NCI-H748 (cell line): ENCODE results near the gene CPM.

ENCODE experiments used
- DNase-seq: peaks from one replicate; lab custom pipeline; 2025; ENCODE audit not compliant: unreplicated experiment; lab: John Stamatoyannopoulos, UW

CPM gene

GRCh38 chr12:68908076-68908475 lies 24.9 kb downstream of the CPM start:
- DNase-seq = no peak

DNA sequence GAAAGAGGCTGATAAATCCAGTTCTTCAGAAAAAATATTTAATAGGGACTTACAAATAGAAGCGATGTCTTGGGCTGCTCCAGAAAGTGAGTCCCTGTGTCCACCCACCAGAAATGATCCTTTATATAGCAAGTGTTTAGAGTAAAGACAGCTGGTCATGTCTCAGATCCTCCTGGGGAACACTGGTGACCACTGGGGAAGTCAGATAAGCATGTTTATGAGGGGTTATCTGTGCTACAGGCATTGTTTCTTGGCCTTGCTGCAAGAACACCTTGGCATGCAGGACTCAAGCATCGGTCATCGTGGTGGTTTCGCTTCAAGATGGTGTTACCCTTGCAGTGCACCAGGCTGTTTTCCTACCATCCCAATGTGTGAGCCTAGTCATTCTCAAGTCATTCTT lies 27.2 kb downstream of the CPM start:
- no peak for DNase-seq

DNA sequence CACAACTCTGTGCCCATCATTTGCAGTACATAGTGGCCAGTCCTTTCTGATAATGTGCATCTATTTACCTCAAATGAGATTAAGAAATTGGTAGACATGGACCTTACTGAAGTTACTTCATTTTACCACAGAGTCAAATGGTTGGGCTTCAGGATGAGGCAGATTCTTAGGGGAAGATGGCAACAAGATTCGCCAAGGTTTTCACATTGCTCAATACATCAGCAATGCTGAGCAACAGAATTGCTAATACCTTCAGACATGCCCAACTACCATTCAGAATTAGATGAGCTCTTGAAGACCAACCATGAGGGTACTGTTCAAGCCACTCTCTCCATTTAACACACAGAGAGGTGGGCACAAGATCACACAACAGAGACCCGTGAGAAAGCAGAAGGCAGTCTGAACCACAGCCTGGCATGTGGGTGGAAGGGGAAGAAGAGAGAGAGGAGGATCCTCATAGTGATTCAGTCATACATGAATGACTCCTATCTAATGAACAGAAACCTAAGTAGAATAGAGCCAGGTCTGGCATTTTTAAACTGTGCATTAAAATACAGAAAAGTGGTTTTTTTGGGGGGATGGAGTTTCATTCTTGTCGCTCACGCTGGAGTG lies 28.5 kb downstream of the CPM start:
- no peak for DNase-seq

GRCh38 chr12:68903511-68903910 lies 29.5 kb downstream of the CPM start:
- no peak for DNase-seq

DNA sequence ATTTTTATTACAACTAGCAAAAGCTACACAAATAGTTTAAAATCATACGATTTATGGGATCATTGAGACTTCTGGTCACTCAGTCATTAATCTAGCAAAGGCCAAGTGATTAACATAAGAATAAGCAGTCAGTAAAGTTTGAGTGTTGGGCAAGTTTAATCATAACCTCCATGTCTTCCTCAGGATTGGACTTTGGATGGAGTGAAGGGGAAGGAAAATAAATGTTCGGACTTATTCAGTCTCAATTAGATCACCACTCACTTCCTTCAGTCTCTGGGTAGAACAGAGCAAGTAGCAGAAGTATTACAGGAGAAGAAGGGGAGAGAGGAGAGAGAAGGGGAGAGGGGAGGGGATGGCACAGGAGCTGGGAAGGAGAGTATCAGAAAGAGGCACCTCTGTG lies 31.4 kb downstream of the CPM start:
- no peak for DNase-seq

DNA sequence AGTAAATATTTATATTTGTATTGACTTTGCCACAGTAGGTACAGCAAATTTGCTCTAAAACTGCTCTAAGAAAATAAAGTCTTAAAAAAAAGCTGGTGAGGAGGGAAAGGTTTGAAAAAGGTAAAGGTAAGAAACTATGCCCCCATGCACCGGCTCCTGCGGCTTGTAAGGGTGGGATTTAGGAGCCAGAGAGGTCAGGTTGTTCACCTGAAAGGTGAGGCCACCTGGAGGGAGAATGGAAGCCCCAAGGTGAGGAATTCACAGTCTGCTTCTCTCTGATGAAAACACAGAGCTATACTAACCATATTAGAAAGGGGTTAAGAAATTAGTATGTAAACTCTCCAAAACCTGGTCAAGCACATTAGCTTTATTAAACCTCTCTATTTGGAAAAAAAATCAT lies 31.8 kb downstream of the CPM start:
- no peak for DNase-seq

- no peak for DNase-seq
These were observed 32.7 kb downstream of the CPM start for GRCh38 chr12:68900241-68900640.

DNA sequence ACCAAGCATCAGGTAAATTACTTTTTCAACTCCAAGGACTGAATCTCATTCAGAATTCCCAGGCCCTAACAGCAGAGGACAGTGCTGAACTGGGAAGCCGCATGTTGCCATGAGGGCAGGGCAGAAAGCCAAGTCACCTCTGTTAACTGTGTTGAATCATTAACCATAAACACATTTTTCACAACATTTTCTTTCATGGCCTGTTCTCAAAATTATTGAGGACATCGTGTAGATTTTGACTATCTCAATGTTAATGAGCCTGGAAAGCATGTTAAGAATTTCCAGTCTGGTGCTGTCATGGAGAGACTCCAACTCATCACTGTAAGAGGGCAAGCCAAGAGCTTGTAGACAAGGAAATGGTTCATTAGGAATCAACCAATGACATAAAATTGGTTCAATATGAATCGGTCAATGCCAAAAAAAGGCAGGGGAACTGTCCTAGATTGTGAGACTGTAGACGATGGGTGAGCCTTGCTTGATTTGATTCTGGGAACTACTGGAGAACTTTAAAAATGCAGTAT lies 33.7 kb downstream of the CPM start:
- DNase-seq = no peak

DNA sequence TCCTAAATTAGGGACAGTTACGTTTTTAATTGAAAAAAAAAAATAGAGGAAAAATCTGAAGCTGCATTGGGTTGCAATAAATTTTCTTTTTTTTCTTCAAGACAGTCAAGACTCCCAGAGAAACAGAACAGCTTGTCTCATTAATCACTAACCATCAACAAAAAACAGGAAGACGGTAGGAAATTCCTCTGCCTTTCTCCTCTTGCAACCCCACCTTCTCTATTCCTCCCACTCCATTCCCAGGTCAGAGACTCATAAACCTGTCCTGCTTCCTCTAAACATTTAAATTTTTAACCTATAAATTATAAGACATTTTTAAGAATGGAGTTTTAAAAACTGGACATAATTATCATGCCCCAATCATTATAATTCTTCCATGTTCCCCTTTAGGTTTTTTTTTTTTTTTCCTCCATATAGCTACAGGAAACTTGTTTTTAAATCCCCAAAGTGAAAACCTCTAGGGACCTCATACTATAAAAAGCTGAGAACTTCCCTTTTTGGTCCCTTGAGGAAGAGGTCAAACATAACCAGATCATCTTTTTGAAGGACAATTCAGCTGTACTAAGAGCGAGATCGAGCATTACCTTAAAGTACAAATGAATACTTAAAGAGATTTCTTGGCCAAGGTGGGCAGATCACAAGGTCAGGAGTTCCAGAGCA lies 36.0 kb downstream of the CPM start:
- no peak for DNase-seq

DNA sequence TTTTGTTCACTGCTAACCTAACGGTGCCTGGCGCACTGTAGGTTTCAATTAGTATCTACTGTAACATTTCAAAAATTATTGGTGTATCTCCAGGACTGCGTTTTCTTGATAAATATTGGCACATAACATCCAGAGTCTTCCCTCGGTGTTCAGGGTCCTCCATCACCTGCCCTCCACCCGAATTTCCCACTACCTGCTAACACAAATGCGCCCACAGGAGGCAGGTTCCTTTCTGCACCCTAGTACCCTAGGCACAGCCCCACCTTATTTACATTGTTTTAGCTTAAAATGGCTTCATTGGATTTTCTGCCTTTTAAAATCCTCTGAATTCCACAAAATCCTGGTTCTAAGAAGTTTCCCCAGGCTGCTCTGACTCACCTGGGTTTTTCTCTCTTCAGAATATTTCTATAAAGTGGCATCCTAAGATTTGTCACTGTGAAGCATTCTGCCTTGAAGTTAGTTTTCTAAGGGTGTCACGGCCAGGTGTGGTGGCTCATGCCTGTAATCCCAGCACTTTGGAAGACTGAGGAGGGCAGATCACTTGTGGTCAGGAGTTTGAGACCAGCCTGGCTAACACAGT lies 38.6 kb downstream of the CPM start:
- DNase-seq = no peak

- no peak for DNase-seq
These were observed 39.2 kb downstream of the CPM start for GRCh38 chr12:68893741-68894140.

- no peak for DNase-seq
These were observed 39.8 kb downstream of the CPM start for GRCh38 chr12:68893201-68893600.

DNA sequence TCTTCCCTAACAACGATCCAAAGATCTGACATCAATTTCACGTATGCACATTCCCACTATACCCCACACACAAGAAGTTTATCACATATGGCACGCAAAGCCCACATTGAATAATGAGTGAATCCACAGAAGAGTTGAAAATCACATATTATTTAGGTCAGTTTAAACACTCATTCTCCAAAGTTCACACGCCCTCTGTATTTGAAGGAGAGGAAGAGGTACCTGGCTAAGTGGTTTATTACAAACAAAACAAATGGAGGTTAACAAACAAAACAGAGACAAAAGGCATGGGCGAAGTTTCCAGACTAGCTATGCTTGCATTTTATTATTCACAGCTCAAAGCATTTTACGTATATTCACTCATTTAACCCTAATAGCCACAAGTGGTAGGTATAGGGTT lies 41.8 kb downstream of the CPM start:
- no peak for DNase-seq

DNA sequence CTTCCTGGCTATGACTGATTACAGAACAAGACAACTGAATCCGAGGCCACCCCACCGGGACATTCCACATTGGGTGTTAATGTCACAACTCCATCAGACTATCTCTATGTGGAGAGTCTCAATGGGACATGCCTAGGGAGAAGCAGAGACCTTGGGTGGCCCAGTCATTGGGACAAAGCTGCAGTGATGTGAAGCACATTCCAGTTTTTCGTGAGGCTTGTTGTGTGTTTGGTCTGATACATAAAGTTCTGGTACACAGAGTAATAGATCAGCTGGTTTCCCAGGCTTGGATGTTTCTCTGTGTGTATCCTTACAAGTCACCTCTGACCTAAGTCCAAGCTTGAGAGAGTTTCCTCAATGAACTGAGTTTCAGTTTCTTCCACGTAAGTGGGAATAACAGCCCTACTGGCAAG lies 42.3 kb downstream of the CPM start:
- DNase-seq = no peak

DNA sequence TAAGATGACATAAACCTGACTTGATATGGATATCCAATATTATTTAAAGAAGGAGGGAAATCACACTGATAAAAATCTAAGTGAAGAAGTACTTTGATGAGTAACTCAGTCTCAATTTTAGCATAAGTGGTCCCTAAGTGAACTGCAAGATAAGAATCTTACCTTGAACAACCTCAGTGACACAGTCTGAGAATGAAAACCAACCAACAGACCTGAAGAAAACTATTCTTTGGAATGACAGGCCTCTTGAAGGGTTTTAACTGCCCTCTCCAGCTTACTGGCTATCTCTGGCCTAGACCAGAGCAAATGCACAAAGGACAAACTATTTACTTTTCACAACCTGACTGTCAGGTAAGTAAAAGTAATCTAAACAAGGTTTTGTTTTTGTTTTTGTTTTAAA lies 44.7 kb downstream of the CPM start:
- no peak for DNase-seq

- no peak for DNase-seq
These were observed 45.3 kb downstream of the CPM start for GRCh38 chr12:68887641-68888040.

DNA sequence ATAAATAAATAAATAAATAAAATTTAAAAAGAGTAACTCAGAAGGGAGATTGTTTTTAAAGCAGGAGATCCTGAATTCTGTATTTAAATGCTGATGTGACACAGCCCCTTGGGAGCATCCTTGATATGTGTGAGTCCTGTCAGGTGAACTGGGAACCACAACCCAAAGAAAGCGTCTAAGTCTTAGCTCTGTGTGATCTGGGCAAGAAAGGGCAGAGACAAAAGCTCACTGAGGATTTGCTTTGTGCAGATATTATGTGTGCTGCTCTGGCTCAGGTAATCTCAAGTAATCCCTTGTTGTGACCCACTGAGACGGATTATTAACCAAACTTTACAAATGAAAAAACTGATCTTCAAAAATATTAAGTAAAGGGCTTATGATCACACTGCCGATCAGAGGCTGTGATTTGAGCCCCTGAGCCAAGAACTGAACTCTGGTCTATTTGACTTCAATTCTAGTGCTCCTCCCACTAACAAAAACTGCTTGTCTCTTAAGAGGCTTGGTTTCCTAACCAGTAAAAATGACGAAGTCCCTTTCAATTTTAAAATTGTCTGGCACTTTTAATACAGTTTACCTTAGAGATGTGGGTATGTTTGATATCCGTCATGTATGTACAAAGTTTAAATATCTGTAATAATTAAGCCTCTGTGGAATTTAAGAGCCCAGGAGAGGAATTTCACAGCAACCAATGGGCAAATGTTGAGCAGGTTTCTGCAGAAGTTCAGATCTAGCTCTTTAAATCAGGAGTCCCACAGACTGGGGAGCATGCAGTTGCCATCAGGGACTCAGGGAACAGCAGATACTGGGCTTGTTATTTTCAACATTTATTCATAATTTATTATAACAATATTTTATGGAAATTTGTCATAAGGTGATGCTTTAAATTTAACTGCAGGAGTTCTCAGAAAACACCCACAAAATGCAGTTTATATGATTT lies 46.1 kb downstream of the CPM start:
- no peak for DNase-seq

- no peak for DNase-seq
These were observed 47.6 kb downstream of the CPM start for GRCh38 chr12:68885381-68885780.

- no peak for DNase-seq
These were observed 48.7 kb downstream of the CPM start for GRCh38 chr12:68884251-68884650.

- DNase-seq = no peak
These were observed 49.8 kb downstream of the CPM start for GRCh38 chr12:68883151-68883550.

GRCh38 chr12:68882251-68882964 lies 50.6 kb downstream of the CPM start:
- DNase-seq = no peak
